ENCODE measurements around the gene SNAPC2. TPM values are rescaled to one million over a fixed set of nuclear protein-coding genes. Genes with fewer than 3 reads are reported as not detected.

The SNAPC2 gene
- polyA plus RNA-seq, 1 donor (not counting 4 experiments of a cell fraction or from before 2014, with no cell fraction given) = 10.7 TPM

GRCh38 chr19:7907544-7907943 is 12.6 kb upstream of the SNAPC2 start:
- H4K20me1 ChIP-seq (ENCODE audit: control insufficient read depth, extremely low read depth, insufficient read depth, low read length) = peaks cover 5% of the 10 kb centered on the region
- H3K4me2 ChIP-seq (ENCODE audit: control insufficient read depth, extremely low read depth, insufficient read depth, low read depth, low read length) = no peak overlapping the region
- peaks cover 27% of the 10 kb centered on the region for H3K4me1 ChIP-seq (ENCODE audit: control insufficient read depth, extremely low read depth, insufficient read depth, low read length)
- no peak for FAIRE-seq
- TF ChIP-seq, protein P1, sequence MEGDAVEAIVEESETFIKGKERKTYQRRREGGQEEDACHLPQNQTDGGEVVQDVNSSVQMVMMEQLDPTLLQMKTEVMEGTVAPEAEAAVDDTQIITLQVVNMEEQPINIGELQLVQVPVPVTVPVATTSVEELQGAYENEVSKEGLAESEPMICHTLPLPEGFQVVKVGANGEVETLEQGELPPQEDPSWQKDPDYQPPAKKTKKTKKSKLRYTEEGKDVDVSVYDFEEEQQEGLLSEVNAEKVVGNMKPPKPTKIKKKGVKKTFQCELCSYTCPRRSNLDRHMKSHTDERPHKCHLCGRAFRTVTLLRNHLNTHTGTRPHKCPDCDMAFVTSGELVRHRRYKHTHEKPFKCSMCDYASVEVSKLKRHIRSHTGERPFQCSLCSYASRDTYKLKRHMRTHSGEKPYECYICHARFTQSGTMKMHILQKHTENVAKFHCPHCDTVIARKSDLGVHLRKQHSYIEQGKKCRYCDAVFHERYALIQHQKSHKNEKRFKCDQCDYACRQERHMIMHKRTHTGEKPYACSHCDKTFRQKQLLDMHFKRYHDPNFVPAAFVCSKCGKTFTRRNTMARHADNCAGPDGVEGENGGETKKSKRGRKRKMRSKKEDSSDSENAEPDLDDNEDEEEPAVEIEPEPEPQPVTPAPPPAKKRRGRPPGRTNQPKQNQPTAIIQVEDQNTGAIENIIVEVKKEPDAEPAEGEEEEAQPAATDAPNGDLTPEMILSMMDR (optimal IDR thresholded peaks at IDR 0.05 in 1 of 3, IDR thresholded peaks at IDR 0.05 in 1 of 3, conservative IDR thresholded peaks at IDR 0.05 in 1 of 3; ENCODE audit: extremely low read depth in 1 of 3, insufficient read depth in 2 of 3, low read length in 3 of 3) = no peak
- no peak for TF ChIP-seq EZH2 (IDR thresholded peaks at IDR 0.05; ENCODE audit: low read length)
- no peak overlapping the region for H3K27ac ChIP-seq (ENCODE audit: control insufficient read depth, insufficient read depth, low read length)
- peaks cover 4 to 8% of the 10 kb centered on the region in 2 experiments for H3K36me3 ChIP-seq (ENCODE audit: control insufficient read depth in 2 of 2, extremely low read depth in 1 of 2, insufficient read depth in 2 of 2, low read length in 2 of 2)
- no peak for DNase-seq (ENCODE audit: low read depth, low spot score)
- H3K9me1 ChIP-seq (ENCODE audit: control insufficient read depth, extremely low read depth, insufficient read depth, low read length) = peaks cover 3% of the 10 kb centered on the region
- no peak overlapping the region for H2AFZ ChIP-seq (ENCODE audit: control insufficient read depth, low read length)
- H3K4me3 ChIP-seq (ENCODE audit: control insufficient read depth in 2 of 3, extremely low read depth in 1 of 3, insufficient read depth in 2 of 3, low read depth in 1 of 3, low read length in 3 of 3) = no peak overlapping the region
- H3K9ac ChIP-seq (ENCODE audit: control insufficient read depth, extremely low read depth, insufficient read depth, low read length) = no peak overlapping the region
- dilution Hi-C loops (cut with MboI; ENCODE audit: extremely low pct_ligation_motif_present, low sequenced_read_pairs) = no loop called here
- H3K27me3 ChIP-seq (ENCODE audit: control insufficient read depth, extremely low read depth, insufficient read depth, low read length) = no peaks in the 10 kb centered on the region
- H3K9me3 ChIP-seq (ENCODE audit: control insufficient read depth, low read depth, low read length) = no peaks in the 10 kb centered on the region
- peaks cover 44% of the 10 kb centered on the region for H3K79me2 ChIP-seq (ENCODE audit: control insufficient read depth, insufficient read depth, low read length)

- H4K20me1 ChIP-seq (ENCODE audit: control insufficient read depth, extremely low read depth, insufficient read depth, low read length) = peaks cover 5% of the 10 kb centered on the region
- DNase-seq (ENCODE audit: low read depth, low spot score) (no peak), FAIRE-seq (no peak)
- H3K4me1 ChIP-seq (ENCODE audit: control insufficient read depth, extremely low read depth, insufficient read depth, low read length) = peaks cover 22% of the 10 kb centered on the region
- no peak overlapping the region for H3K4me3 ChIP-seq (ENCODE audit: control insufficient read depth in 2 of 3, extremely low read depth in 1 of 3, insufficient read depth in 2 of 3, low read depth in 1 of 3, low read length in 3 of 3)
- H3K9me1 ChIP-seq (ENCODE audit: control insufficient read depth, extremely low read depth, insufficient read depth, low read length) = peaks cover 3% of the 10 kb centered on the region
- no peaks in the 10 kb centered on the region for H3K27me3 ChIP-seq (ENCODE audit: control insufficient read depth, extremely low read depth, insufficient read depth, low read length)
- H2AFZ ChIP-seq (ENCODE audit: control insufficient read depth, low read length) = no peak overlapping the region
- TF ChIP-seq, protein P1 (optimal IDR thresholded peaks at IDR 0.05 in 1 of 3, IDR thresholded peaks at IDR 0.05 in 1 of 3, conservative IDR thresholded peaks at IDR 0.05 in 1 of 3; ENCODE audit: extremely low read depth in 1 of 3, insufficient read depth in 2 of 3, low read length in 3 of 3) = no peak
- no peak for TF ChIP-seq EZH2 (IDR thresholded peaks at IDR 0.05; ENCODE audit: low read length)
- dilution Hi-C loops (cut with MboI; ENCODE audit: extremely low pct_ligation_motif_present, low sequenced_read_pairs) = no loop called here
- peaks cover 39% of the 10 kb centered on the region for H3K79me2 ChIP-seq (ENCODE audit: control insufficient read depth, insufficient read depth, low read length)
- H3K4me2 ChIP-seq (ENCODE audit: control insufficient read depth, extremely low read depth, insufficient read depth, low read depth, low read length) = no peak overlapping the region
- no peak overlapping the region for H3K27ac ChIP-seq (ENCODE audit: control insufficient read depth, insufficient read depth, low read length)
- peaks cover 7 to 11% of the 10 kb centered on the region in 2 experiments for H3K36me3 ChIP-seq (ENCODE audit: control insufficient read depth in 2 of 2, extremely low read depth in 1 of 2, insufficient read depth in 2 of 2, low read length in 2 of 2)
- no peak overlapping the region for H3K9ac ChIP-seq (ENCODE audit: control insufficient read depth, extremely low read depth, insufficient read depth, low read length)
- no peaks in the 10 kb centered on the region for H3K9me3 ChIP-seq (ENCODE audit: control insufficient read depth, low read depth, low read length)
Measured at GRCh38 chr19:7908078-7908699, 11.9 kb upstream of the SNAPC2 start.

Measured in keratinocyte (primary cell).